HepG2 (cell line): ENCODE results near the gene ZNF396.

ENCODE experiments used
- FIP1L1 ChIP-seq: fragments of 200-400 bp; formaldehyde crosslinking; IDR thresholded peaks from 2 replicates; pipeline ENCODE4 v1.6.1; 2018; ENCODE audit warnings: low read depth, mild to moderate bottlenecking, low read length, moderate library complexity, borderline replicate concordance; ENCODE audit not compliant: insufficient read depth
- POLR2A ChIP-seq, 2 experiments: IDR thresholded peaks; 2 replicates each; pipeline ENCODE4 v1.6.1; 2011; ENCODE audit warnings: low read depth in 2 of 2, low read length in 2 of 2, mild to moderate bottlenecking in 1 of 2, moderate library complexity in 1 of 2; ENCODE audit not compliant: insufficient read depth in 1 of 2
- TF ChIP-seq, protein P1 (sequence below): IDR thresholded peaks from 2 replicates; pipeline ENCODE4 v1.6.1; 2016; ENCODE audit warnings: mild to moderate bottlenecking, missing biosample characterization, missing genetic modification reagents
- TF ChIP-seq, protein P2 (sequence below): conservative IDR thresholded peaks from 2 replicates; pipeline ENCODE4 v1.6.1; 2018; ENCODE audit warnings: missing genetic modification reagents

DNA sequence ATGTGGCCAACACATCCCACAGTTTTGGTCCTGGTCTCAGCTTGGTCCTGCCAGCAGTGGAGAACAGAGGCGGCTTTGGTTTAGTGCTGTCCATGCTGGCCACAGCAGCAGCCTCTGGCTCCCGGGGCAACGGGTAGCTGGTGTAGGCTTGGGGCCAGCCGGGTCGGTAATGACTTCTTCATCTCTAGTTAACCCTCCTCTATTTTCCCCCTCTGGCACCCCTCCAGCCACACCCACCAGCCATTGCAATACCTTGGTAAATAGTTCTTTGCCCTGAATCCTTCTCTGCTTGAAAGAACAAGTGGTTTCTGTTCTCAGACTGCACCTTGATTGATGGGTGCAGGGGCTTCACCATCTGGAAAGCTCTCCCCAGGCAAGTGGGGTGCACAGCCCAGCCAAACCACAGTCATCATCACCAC is 31.7 kb upstream of the ZNF396 start:
- no peak for TF ChIP-seq FIP1L1
- TF ChIP-seq, protein P1, sequence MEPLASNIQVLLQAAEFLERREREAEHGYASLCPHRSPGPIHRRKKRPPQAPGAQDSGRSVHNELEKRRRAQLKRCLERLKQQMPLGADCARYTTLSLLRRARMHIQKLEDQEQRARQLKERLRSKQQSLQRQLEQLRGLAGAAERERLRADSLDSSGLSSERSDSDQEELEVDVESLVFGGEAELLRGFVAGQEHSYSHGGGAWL: no peak
- TF ChIP-seq POLR2A (IDR thresholded peaks at IDR 0.05; ENCODE audit: insufficient read depth in 1 of 2, low read depth in 2 of 2, low read length in 2 of 2): no peak
- TF ChIP-seq, protein P2, sequence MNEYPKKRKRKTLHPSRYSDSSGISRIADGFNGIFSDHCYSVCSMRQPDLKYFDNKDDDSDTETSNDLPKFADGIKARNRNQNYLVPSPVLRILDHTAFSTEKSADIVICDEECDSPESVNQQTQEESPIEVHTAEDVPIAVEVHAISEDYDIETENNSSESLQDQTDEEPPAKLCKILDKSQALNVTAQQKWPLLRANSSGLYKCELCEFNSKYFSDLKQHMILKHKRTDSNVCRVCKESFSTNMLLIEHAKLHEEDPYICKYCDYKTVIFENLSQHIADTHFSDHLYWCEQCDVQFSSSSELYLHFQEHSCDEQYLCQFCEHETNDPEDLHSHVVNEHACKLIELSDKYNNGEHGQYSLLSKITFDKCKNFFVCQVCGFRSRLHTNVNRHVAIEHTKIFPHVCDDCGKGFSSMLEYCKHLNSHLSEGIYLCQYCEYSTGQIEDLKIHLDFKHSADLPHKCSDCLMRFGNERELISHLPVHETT (CRISPR knock-in tag): no peak
